ENCODE data around the gene NFIX. TPM values are rescaled to one million over a fixed set of nuclear protein-coding genes. Genes with fewer than 3 reads are reported as not detected.

The NFIX gene
- total and polyA plus RNA-seq, 9 of the 15 experiments (the other 6 are each of a cell fraction or from before 2014, with no cell fraction given) = 0.28 to 26.8 (median 5.4) TPM

GRCh38 chr19:13102666-13103580 lies 107.6 kb downstream of the NFIX start, which contains the start of gene LYL1 (continued):
- TF ChIP-seq THAP12 (CRISPR knock-in tag; IDR thresholded peaks at IDR 0.05) (no peak), NR2C2 (CRISPR knock-in tag; IDR thresholded peaks at IDR 0.05) (peak; percentile 56; the same call in 1 of the 2 replicates), NR2C2 (tag; IDR thresholded peaks at IDR 0.05) (peak; percentile 95), HDGF (IDR thresholded peaks at IDR 0.05) (peak; percentile 92; the same call in 1 of the 2 replicates), ZNF57 (CRISPR knock-in tag; IDR thresholded peaks at IDR 0.05) (no peak), SMARCB1 (IDR thresholded peaks at IDR 0.05; ENCODE audit: insufficient read length, low read depth) (peak; percentile 54), KLF6 (CRISPR knock-in tag; IDR thresholded peaks at IDR 0.05; ENCODE audit: borderline replicate concordance) (peak; percentile 70; the same call in 1 of the 2 replicates), SP1 (CRISPR knock-in tag; IDR thresholded peaks at IDR 0.05) (peak; percentile 89), SP2 (IDR thresholded peaks at IDR 0.05; ENCODE audit: extremely low read depth, low read depth, low read length, poor library complexity, severe bottlenecking) (no peak), CREM (IDR thresholded peaks at IDR 0.05; ENCODE audit: low read depth) (peak; percentile 78), NR0B1 (IDR thresholded peaks at IDR 0.05; ENCODE audit: partially characterized antibody) (no peak), ZNF407 (IDR thresholded peaks at IDR 0.05; ENCODE audit: low read depth) (no peak), HDAC3 (IDR thresholded peaks at IDR 0.05; ENCODE audit: borderline replicate concordance, partially characterized antibody) (peak; percentile 94), SAFB (IDR thresholded peaks at IDR 0.05; ENCODE audit: borderline replicate concordance, low read depth, low read length) (peak; percentile 64), ZFP36 (IDR thresholded peaks at IDR 0.05; ENCODE audit: low read depth, low read length, partially characterized antibody) (peak; percentile 7)
